H1 (cell line): ENCODE results near the gene SHISA9. TPM values are rescaled to one million over a fixed set of nuclear protein-coding genes. Genes with fewer than 3 reads are reported as not detected.

Experiments used
- CTCF ChIA-PET: fragments of 300-600 bp; sonication (Branson Sonifier 250); formaldehyde crosslinking; loops from one replicate; lab custom pipeline; 2021; ENCODE audit not compliant: partially characterized antibody; lab: Charles Lee
- POLR2A ChIA-PET: fragments of 300-600 bp; sonication (Branson Sonifier 250); formaldehyde crosslinking; loops from one replicate; lab custom pipeline; 2021; ENCODE audit warnings: inconsistent platforms; ENCODE audit not compliant: partially characterized antibody; lab: Charles Lee
- DNase-seq, 2 experiments: peaks; one replicate each; pipeline versions ENCODE4 v3.0.0 to v3.0.0-alpha.2; 2010 to 2022; ENCODE audit warnings: low spot score in 2 of 2, low read depth in 1 of 2, mixed read lengths in 1 of 2
- FAIRE-seq: peaks from 2 replicates; lab custom pipeline; 2011; peaks lifted over from hg19 to GRCh38; lab: Jason Lieb, UNC
- H2AFZ ChIP-seq: 2 replicates; pipeline ENCODE4 v1.8.1; 2012; ENCODE audit warnings: low read length, inconsistent platforms
- H2AK5ac ChIP-seq: 2 replicates; pipeline ENCODE4 v1.6.1; 2013; ENCODE audit warnings: low read depth, low read length
- H2BK120ac ChIP-seq: replicated peaks from 2 replicates; pipeline ENCODE3; 2013; ENCODE audit warnings: low read depth, low read length, inconsistent platforms
- H2BK12ac ChIP-seq: 2 replicates; pipeline ENCODE4 v1.6.1; 2013; ENCODE audit warnings: low read depth, low read length
- H2BK15ac ChIP-seq: 2 replicates; pipeline ENCODE4 v1.6.1; 2013; ENCODE audit warnings: low read length
- H2BK20ac ChIP-seq: 2 replicates; pipeline ENCODE4 v1.6.1; 2013; ENCODE audit warnings: low read length
- H2BK5ac ChIP-seq: 2 replicates; pipeline ENCODE4 v1.6.1; 2013; ENCODE audit warnings: low read depth, low read length
- H3K14ac ChIP-seq: 2 replicates; pipeline ENCODE4 v1.6.1; 2013; ENCODE audit warnings: inconsistent platforms; ENCODE audit not compliant: insufficient read length
- H3K18ac ChIP-seq: 2 replicates; pipeline ENCODE4 v1.6.1; 2013; ENCODE audit warnings: low read length; ENCODE audit errors: extremely low read depth
- H3K23ac ChIP-seq: 2 replicates; pipeline ENCODE4 v1.6.1; 2013; ENCODE audit warnings: inconsistent platforms; ENCODE audit not compliant: insufficient read length
- H3K23me2 ChIP-seq: 2 replicates; pipeline ENCODE4 v1.6.1; 2013; ENCODE audit warnings: low read depth, low read length
- H3K27ac ChIP-seq: 2 replicates; pipeline ENCODE4 v1.6.1; 2011; ENCODE audit warnings: low read depth, low read length, inconsistent platforms
- H3K27me3 ChIP-seq, 4 experiments: replicated peaks in 1 of 4; 1 replicate in 1 of 4; 2 replicates in 3 of 4; pipeline versions ENCODE4 v1.6.1 to v1.8.1; 2011 to 2013; ENCODE audit warnings: low read length in 3 of 4, mild to moderate bottlenecking in 3 of 4, inconsistent platforms in 2 of 4, mixed read lengths in 2 of 4, moderate library complexity in 1 of 4; ENCODE audit not compliant: control insufficient read depth in 3 of 4, insufficient read depth in 3 of 4; ENCODE audit errors: extremely low read depth in 1 of 4
- H3K36me3 ChIP-seq, 4 experiments: 2 replicates each; pipeline versions ENCODE4 v1.6.1 to v1.8.1; 2011 to 2013; ENCODE audit warnings: mild to moderate bottlenecking in 4 of 4, low read length in 3 of 4, moderate library complexity in 2 of 4, control low read depth in 1 of 4, inconsistent platforms in 1 of 4; ENCODE audit not compliant: insufficient read depth in 4 of 4, control insufficient read depth in 2 of 4
- H3K4ac ChIP-seq: replicated peaks from 2 replicates; pipeline ENCODE3; 2013; ENCODE audit warnings: low read length, low read depth, mixed read lengths, inconsistent platforms; ENCODE audit not compliant: insufficient read length
- H3K4me1 ChIP-seq, 4 experiments: replicated peaks in 1 of 4; 1 replicate in 1 of 4; 2 replicates in 3 of 4; pipeline versions ENCODE4 v1.6.1 to v1.8.1; 2011 to 2013; ENCODE audit warnings: low read length in 3 of 4, inconsistent platforms in 2 of 4, mixed read lengths in 1 of 4; ENCODE audit not compliant: insufficient read depth in 4 of 4, control insufficient read depth in 3 of 4
- H3K4me2 ChIP-seq, 2 experiments: 2 replicates each; pipeline versions ENCODE4 v1.6.1 to v1.8.1; 2011 to 2013; ENCODE audit warnings: low read depth in 2 of 2, low read length in 2 of 2, control low read depth in 1 of 2, inconsistent platforms in 1 of 2, mild to moderate bottlenecking in 1 of 2; ENCODE audit not compliant: insufficient read depth in 1 of 2
- H3K4me3 ChIP-seq, 4 experiments: fragments of 200-600, 300-600 bp in 1 of 4; sonication (generic), shearing (Covaris generic), sonication (Bioruptor Twin) in 1 of 4; 2 replicates each; pipeline versions ENCODE4 v1.5.1 to v1.8.1; 2011 to 2016; ENCODE audit warnings: low read length in 4 of 4, low read depth in 3 of 4, control low read depth in 2 of 4, inconsistent platforms in 2 of 4, mild to moderate bottlenecking in 2 of 4, mixed read lengths in 1 of 4, moderate library complexity in 1 of 4; ENCODE audit not compliant: insufficient read depth in 2 of 4; ENCODE audit errors: extremely low read depth in 1 of 4
- H3K56ac ChIP-seq: replicated peaks from 2 replicates; pipeline ENCODE3; 2013; ENCODE audit warnings: low read depth, mild to moderate bottlenecking, mixed read lengths, low read length, inconsistent platforms; ENCODE audit not compliant: insufficient read length
- H3K79me1 ChIP-seq: 2 replicates; pipeline ENCODE4 v1.6.1; 2013; ENCODE audit warnings: low read depth, low read length, control low read depth
- H3K79me2 ChIP-seq, 2 experiments: 2 replicates each; pipeline versions ENCODE4 v1.6.1 to v1.8.1; 2012 to 2013; ENCODE audit warnings: low read length in 2 of 2, mild to moderate bottlenecking in 2 of 2, inconsistent platforms in 1 of 2; ENCODE audit not compliant: insufficient read depth in 2 of 2, control insufficient read depth in 1 of 2
- H3K9ac ChIP-seq, 4 experiments: replicated peaks in 1 of 4; 1 replicate in 1 of 4; 2 replicates in 3 of 4; pipeline versions ENCODE4 v1.6.1 to v1.8.1; 2011 to 2013; ENCODE audit warnings: low read depth in 3 of 4, low read length in 3 of 4, control low read depth in 2 of 4, mild to moderate bottlenecking in 2 of 4, moderate library complexity in 2 of 4, inconsistent platforms in 1 of 4; ENCODE audit errors: extremely low read depth in 1 of 4
- H3K9me3 ChIP-seq, 2 experiments: 2 replicates each; pipeline versions ENCODE4 v1.6.1 to v1.8.1; 2012 to 2013; ENCODE audit warnings: mild to moderate bottlenecking in 2 of 2, moderate library complexity in 2 of 2, control low read depth in 1 of 2, inconsistent platforms in 1 of 2, low read depth in 1 of 2, low read length in 1 of 2, mixed read lengths in 1 of 2; ENCODE audit not compliant: insufficient read depth in 2 of 2
- H4K20me1 ChIP-seq, 2 experiments: replicated peaks in 1 of 2; 2 replicates each; pipeline versions ENCODE3 to v1.8.1; 2011 to 2013; ENCODE audit warnings: inconsistent platforms in 2 of 2, low read length in 2 of 2, mild to moderate bottlenecking in 1 of 2; ENCODE audit not compliant: insufficient read depth in 2 of 2, control insufficient read depth in 1 of 2
- H4K5ac ChIP-seq: 2 replicates; pipeline ENCODE4 v1.6.1; 2013; ENCODE audit warnings: low read length, low read depth, mixed read lengths, inconsistent platforms; ENCODE audit not compliant: insufficient read length
- H4K8ac ChIP-seq: 2 replicates; pipeline ENCODE4 v1.8.0; 2013; ENCODE audit warnings: mild to moderate bottlenecking, moderate library complexity, low read length, inconsistent platforms; ENCODE audit not compliant: insufficient read depth; ENCODE audit errors: extremely low read depth
- H4K91ac ChIP-seq: replicated peaks from 2 replicates; pipeline ENCODE3; 2013; ENCODE audit warnings: low read length, mixed read lengths, inconsistent platforms; ENCODE audit not compliant: insufficient read length
- BACH1 ChIP-seq: IDR thresholded peaks from 2 replicates; pipeline ENCODE4 v1.6.1; 2012; ENCODE audit warnings: low read length, improper control_type of control experiment
- CBX8 ChIP-seq: fragments of 300-800, 300-1000 bp; sonication (generic); IDR thresholded peaks from 2 replicates; pipeline ENCODE4 v1.7.1; 2016; ENCODE audit warnings: low read depth, low read length, borderline replicate concordance
- CHD2 ChIP-seq: IDR thresholded peaks from 2 replicates; pipeline ENCODE4 v1.6.1; 2012; ENCODE audit warnings: low read length, improper control_type of control experiment
- HDAC2 ChIP-seq, 2 experiments: fragments of 300-600 bp in 1 of 2; sonication (generic) in 1 of 2; IDR thresholded peaks; 2 replicates each; pipeline ENCODE4 v1.6.1; 2011 to 2012; ENCODE audit warnings: low read depth in 2 of 2, low read length in 2 of 2, mild to moderate bottlenecking in 2 of 2, moderate library complexity in 2 of 2, borderline replicate concordance in 1 of 2, inconsistent platforms in 1 of 2
- PHF8 ChIP-seq: fragments of 200-600 bp; sonication (generic); conservative IDR thresholded peaks from 2 replicates; pipeline ENCODE4 v1.7.1; 2012; ENCODE audit warnings: low read depth, mild to moderate bottlenecking, inconsistent platforms, low read length, moderate library complexity
- SIRT6 ChIP-seq: IDR thresholded peaks from one replicate; pipeline ENCODE4 v1.7.1; 2012; ENCODE audit warnings: low read length, inconsistent platforms
- SIX5 ChIP-seq: IDR thresholded peaks from 2 replicates; pipeline ENCODE4 v1.6.1; 2011; ENCODE audit warnings: mild to moderate bottlenecking, low read depth, low read length
- TAF1 ChIP-seq: IDR thresholded peaks from 2 replicates; pipeline ENCODE4 v1.6.1; 2011; ENCODE audit warnings: mild to moderate bottlenecking, low read depth, low read length
- WGBS, 2 experiments: shearing (Covaris generic) in 1 of 2; methylation state at CpG; one replicate each; pipeline versions ENCODE4 v1.1.6 to v1.1.7; 2013 to 2015; ENCODE audit warnings: low lambda C conversion rate in 2 of 2, mixed read lengths in 2 of 2, inconsistent platforms in 1 of 2, low coverage in 1 of 2, missing lambda C conversion rate in 1 of 2; ENCODE audit not compliant: insufficient replicate concordance in 2 of 2, insufficient coverage in 1 of 2, insufficient read length in 1 of 2; ENCODE audit errors: extremely low coverage in 1 of 2, missing lambda C conversion rate in 1 of 2; 5-methylcytosine and 5-hydroxymethylcytosine counted together
- polyA plus RNA-seq, 7 experiments: library from polyadenylated mRNA; depleted of rRNA in 3 of 7; stranded (reverse) in 5 of 7; unstranded in 2 of 7; fragments of >200 nt in 5 of 7; fragments of 200-250 nt in 2 of 7; gene quantifications; 1 replicate in 5 of 7; 2 replicates in 1 of 7; 4 replicates in 1 of 7; pipeline versions ENCODE4 v1.2.1 to v1.2.3, GENCODE V29; 2011 to 2013; ENCODE audit warnings: missing spikeins in 2 of 7, mixed read lengths in 2 of 7
- total RNA-seq: library from RNA; stranded (reverse); fragmentation: NEBNext Ultra II Directional; extraction: Animal tissue kit (Norgen Biotek cat#: 25700); gene quantifications from 2 replicates; pipeline ENCODE4 v1.2.1, GENCODE V29; 2021

The SHISA9 gene
- total and polyA plus RNA-seq, 2 of the 8 experiments (the other 6 are each of a cell fraction or from before 2014, with no cell fraction given) = 25.6 to 39.8 TPM

- H3K27ac ChIP-seq = no peak overlapping the region
- CTCF ChIA-PET = no interaction called here
- H3K56ac ChIP-seq = no peak overlapping the region
- H3K79me1 ChIP-seq = no peaks in the 10 kb centered on the region
- no peak overlapping the region for H3K4me3 ChIP-seq
- H2BK20ac ChIP-seq = no peak overlapping the region
- H3K36me3 ChIP-seq = no peaks in the 10 kb centered on the region
- no peak overlapping the region for H2AK5ac ChIP-seq
- no peaks in the 10 kb centered on the region for H3K23me2 ChIP-seq
- FAIRE-seq (no peak), DNase-seq (no peak)
- no peak overlapping the region for H2BK15ac ChIP-seq
- H3K23ac ChIP-seq = no peak overlapping the region
- H3K4me1 ChIP-seq = no peaks in the 10 kb centered on the region
- no peak overlapping the region for H3K4ac ChIP-seq
- H4K20me1 ChIP-seq = no peaks in the 10 kb centered on the region
- no peaks in the 10 kb centered on the region for H3K27me3 ChIP-seq
- WGBS, 2 experiments = 90% methylated on average over 5 of the region's 5 CpGs; no CpG with 5 or more reads in 1 of the 2 experiments
- H4K91ac ChIP-seq = no peak overlapping the region
- H2AFZ ChIP-seq = no peak overlapping the region
- H2BK120ac ChIP-seq = no peak overlapping the region
- no peak overlapping the region for H4K8ac ChIP-seq
- no peak overlapping the region for H3K4me2 ChIP-seq
- no peak overlapping the region for H2BK5ac ChIP-seq
- H3K9me3 ChIP-seq = no peaks in the 10 kb centered on the region
- no peak overlapping the region for H3K14ac ChIP-seq
- POLR2A ChIA-PET = interaction anchor here (1.1 kb wide), 1 partner anchor 8 kb away, joined by 3 read pairs; no protein-coding TSS in a partner anchor
- H3K79me2 ChIP-seq = no peaks in the 10 kb centered on the region
- no peak overlapping the region for H3K18ac ChIP-seq
- H4K5ac ChIP-seq = no peak overlapping the region
- no peak overlapping the region for H2BK12ac ChIP-seq
- H3K9ac ChIP-seq = no peak overlapping the region
- TF ChIP-seq SIX5 = no peak
- no peak for TF ChIP-seq CHD2
- TF ChIP-seq HDAC2 (IDR thresholded peaks at IDR 0.05; ENCODE audit: borderline replicate concordance in 1 of 2, low read depth in 2 of 2, low read length in 2 of 2) = no peak
- no peak for TF ChIP-seq TAF1
- TF ChIP-seq SIRT6 = no peak
- no peak for TF ChIP-seq CBX8
- no peak for TF ChIP-seq PHF8
- TF ChIP-seq BACH1 = no peak
These were observed 38.5 kb upstream of the SHISA9 start for GRCh38 chr16:12862941-12863340.
